HepG2 (cell line): ENCODE data around the gene RNF208. TPM values are rescaled to one million over a fixed set of nuclear protein-coding genes. Genes with fewer than 3 reads are reported as not detected.

Experiments used
- ARID5B ChIP-seq: IDR thresholded peaks from 2 replicates; pipeline ENCODE4 v1.4.0; 2020; ENCODE audit warnings: mild to moderate bottlenecking, missing genetic modification reagents
- ATF4 ChIP-seq, 2 experiments: fragments of 450-650 bp in 1 of 2; sonication (generic) in 1 of 2; formaldehyde crosslinking; IDR thresholded peaks; 2 replicates each; pipeline versions ENCODE4 v1.5.0 to v1.8.0; 2020 to 2022; ENCODE audit warnings: mild to moderate bottlenecking in 1 of 2, missing genetic modification reagents in 1 of 2
- DMAP1 ChIP-seq: IDR thresholded peaks from 2 replicates; pipeline ENCODE4 v1.6.1; 2016
- ELF4 ChIP-seq: sonication (generic); formaldehyde crosslinking; IDR thresholded peaks from 2 replicates; pipeline ENCODE4 v1.5.0; 2020; ENCODE audit warnings: missing genetic modification reagents, mild to moderate bottlenecking, moderate library complexity, borderline replicate concordance
- FOXO4 ChIP-seq: sonication (generic); formaldehyde crosslinking; conservative IDR thresholded peaks from 2 replicates; pipeline ENCODE4 v1.8.1; 2023; ENCODE audit warnings: missing genetic modification reagents
- JUN ChIP-seq: sonication (generic); formaldehyde crosslinking; IDR thresholded peaks from 2 replicates; pipeline ENCODE4 v1.4.0; 2020; ENCODE audit warnings: mild to moderate bottlenecking, missing genetic modification reagents
- KMT2A ChIP-seq: sonication (generic); formaldehyde crosslinking; IDR thresholded peaks from 2 replicates; pipeline ENCODE4 v1.4.0; 2020; ENCODE audit warnings: missing genetic modification reagents
- MAFF ChIP-seq: IDR thresholded peaks from 2 replicates; pipeline ENCODE4 v1.6.1; 2011; ENCODE audit warnings: low read depth, low read length, improper control_type of control experiment
- MAX ChIP-seq: IDR thresholded peaks from 2 replicates; pipeline ENCODE4 v1.6.1; 2012; ENCODE audit warnings: inconsistent platforms
- PHF8 ChIP-seq: sonication (generic); formaldehyde crosslinking; IDR thresholded peaks from 2 replicates; pipeline ENCODE4 v1.5.0; 2020; ENCODE audit warnings: missing genetic modification reagents
- POLR2AphosphoS5 ChIP-seq: IDR thresholded peaks from 2 replicates; pipeline ENCODE4 v1.6.1; 2012; ENCODE audit warnings: low read depth, low read length
- PPARG ChIP-seq: conservative IDR thresholded peaks from 2 replicates; pipeline ENCODE4 v1.6.1; 2016; ENCODE audit warnings: missing biosample characterization, missing genetic modification reagents
- PREB ChIP-seq: sonication (generic); formaldehyde crosslinking; IDR thresholded peaks from 2 replicates; pipeline ENCODE4 v1.4.0; 2020; ENCODE audit warnings: missing genetic modification reagents
- RCOR2 ChIP-seq: IDR thresholded peaks from 2 replicates; pipeline ENCODE4 v1.6.1; 2016; ENCODE audit warnings: missing biosample characterization, missing genetic modification reagents
- TEAD2 ChIP-seq: sonication (generic); formaldehyde crosslinking; IDR thresholded peaks from 2 replicates; pipeline ENCODE4 v1.9.0; 2021; ENCODE audit warnings: missing genetic modification reagents
- TFAP4 ChIP-seq: sonication (generic); IDR thresholded peaks from 2 replicates; pipeline ENCODE4 v1.6.1; 2016; ENCODE audit warnings: low read depth, borderline replicate concordance
- ZNF224 ChIP-seq: sonication (generic); formaldehyde crosslinking; IDR thresholded peaks from 2 replicates; pipeline ENCODE4 v1.5.0; 2020; ENCODE audit warnings: mild to moderate bottlenecking, missing genetic modification reagents
- ZNF333 ChIP-seq: sonication (generic); formaldehyde crosslinking; IDR thresholded peaks from 2 replicates; pipeline ENCODE4 v1.4.0; 2020; ENCODE audit warnings: mild to moderate bottlenecking, missing genetic modification reagents, borderline replicate concordance
- ZNF33B ChIP-seq: sonication (generic); formaldehyde crosslinking; IDR thresholded peaks from 2 replicates; pipeline ENCODE4 v1.5.1; 2020; ENCODE audit warnings: mild to moderate bottlenecking, missing genetic modification reagents
- ZNF549 ChIP-seq: sonication (generic); formaldehyde crosslinking; IDR thresholded peaks from 2 replicates; pipeline ENCODE4 v1.5.0; 2020; ENCODE audit warnings: missing genetic modification reagents
- ZNF768 ChIP-seq: sonication (generic); formaldehyde crosslinking; IDR thresholded peaks from 2 replicates; pipeline ENCODE4 v1.4.0; 2020; ENCODE audit warnings: missing genetic modification reagents
- polyA plus RNA-seq, 8 experiments: library from polyadenylated mRNA; depleted of rRNA in 3 of 8; stranded (reverse) in 7 of 8; unstranded in 1 of 8; fragments of >200 nt; fragmentation: Illumina TruSeq in 4 of 8; extraction: Trizol in 4 of 8; gene quantifications; 2 replicates each; pipeline versions ENCODE4 v1.2.1 to v1.2.3, GENCODE V29; 2011 to 2016; ENCODE audit warnings: low read depth in 4 of 8, missing spikeins in 1 of 8, mixed read lengths in 1 of 8; ENCODE audit not compliant: insufficient read depth in 1 of 8
- total RNA-seq, 5 experiments: library from RNA; depleted of rRNA; stranded (reverse); fragments of >200 nt; fragmentation: Illumina TruSeq; extraction: Trizol; gene quantifications; 2 replicates each; pipeline ENCODE4 v1.2.3, GENCODE V29; 2016; ENCODE audit warnings: low read depth in 1 of 5

Gene RNF208
- total and polyA plus RNA-seq, 2 of the 13 experiments (the other 11 are each of a cell fraction or from before 2014, with no cell fraction given) = 1.6 to 2.1 TPM

GRCh38 chr9:137200311-137201204 lies 21.5 kb downstream of the RNF208 start, which contains the start of gene TPRN (continued):
- no peak for TF ChIP-seq ATF4 (CRISPR knock-in tag; IDR thresholded peaks at IDR 0.05)
- TF ChIP-seq ELF4 (CRISPR knock-in tag) = peak; percentile 89; the same call in 1 of the 2 replicates
- TF ChIP-seq POLR2AphosphoS5 = peak; percentile 61
- TF ChIP-seq PREB = no peak
- no peak for TF ChIP-seq PPARG (CRISPR knock-in tag)
- peak; percentile 92 for TF ChIP-seq KMT2A (CRISPR knock-in tag)
- TF ChIP-seq ZNF333 (CRISPR knock-in tag) = no peak; the same call in 1 of the 2 replicates
- TF ChIP-seq MAX = peak; percentile 86
- no peak for TF ChIP-seq TEAD2 (CRISPR knock-in tag)
- no peak for TF ChIP-seq ZNF549 (CRISPR knock-in tag)
- peak; percentile 66 for TF ChIP-seq ZNF768 (CRISPR knock-in tag)
- TF ChIP-seq PHF8 (CRISPR knock-in tag) = peak; percentile 86
- peak; percentile 64 for TF ChIP-seq ARID5B (CRISPR knock-in tag)
- TF ChIP-seq TFAP4 = peak; percentile 69; the same call in 1 of the 2 replicates
- TF ChIP-seq DMAP1 (CRISPR knock-in tag) = peak; percentile 87; the same call in 1 of the 2 replicates
- TF ChIP-seq ZNF224 = 0 out of 2 replicates have a peak, but pooled peaks have one; percentile 25
- TF ChIP-seq FOXO4 (CRISPR knock-in tag) = no peak
- TF ChIP-seq JUN (CRISPR knock-in tag) = peak; percentile 31; the same call in 1 of the 2 replicates
- peak; percentile 28; the same call in 1 of the 2 replicates for TF ChIP-seq ZNF33B
- TF ChIP-seq RCOR2 (CRISPR knock-in tag) = 0 out of 2 replicates have a peak, but pooled peaks have one; percentile 24
- TF ChIP-seq MAFF = no peak
